Stimulated activated CD8-positive, alpha-beta memory T cell treated with anti-CD3 and anti-CD28 coated beads, Interleukin-4, amount 100 ng/mL, for 24 hours (primary cell): ENCODE measurements around the gene MOCS1.
"Not testable (repeated sequence)": the region's sequence is repeated elsewhere in the genome, so short reads cannot be mapped to it uniquely, and the experiment has no call there.

Experiments
- DNase-seq: peaks from one replicate; pipeline ENCODE4 v3.0.0-alpha.2; 2020; ENCODE audit warnings: low read depth

Gene MOCS1

DNA sequence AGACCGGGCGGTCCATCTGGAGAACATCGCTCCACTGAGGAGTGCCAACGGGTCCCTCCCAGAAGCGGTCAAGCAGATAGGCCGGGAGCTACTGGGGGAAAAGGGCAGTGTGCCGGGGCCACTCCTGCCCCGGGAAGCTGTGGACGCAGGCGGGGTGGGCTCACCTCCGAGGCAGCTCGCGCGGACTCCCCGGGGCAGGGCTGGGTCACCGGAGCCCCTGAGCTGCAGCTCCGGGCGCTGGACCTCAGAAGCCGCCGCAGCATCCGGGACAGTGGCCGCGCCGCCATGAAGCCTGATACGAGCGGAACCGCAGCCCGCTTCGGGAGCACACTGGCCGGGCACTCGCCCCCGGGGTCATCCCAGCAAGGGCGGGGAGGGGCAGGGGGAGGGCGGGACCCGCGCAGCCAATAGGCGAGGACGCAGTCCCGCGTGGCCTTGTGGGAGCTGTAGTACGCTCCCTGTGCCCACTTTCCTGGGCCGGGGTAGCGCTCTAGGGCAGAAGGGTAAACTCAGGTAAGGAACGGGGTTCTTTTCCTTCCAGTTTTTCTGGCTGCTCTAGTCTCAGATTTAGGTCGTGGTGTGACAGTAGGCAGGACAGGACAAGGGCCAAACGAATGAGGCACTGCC, at the start of gene MOCS1:
Gene MOCS1 (minus strand): TSS at position 332 of the 627 bp plus-strand sequence. CDS start 45 bp downstream, at position 287.
- DNase-seq = peak; percentile 37

DNA sequence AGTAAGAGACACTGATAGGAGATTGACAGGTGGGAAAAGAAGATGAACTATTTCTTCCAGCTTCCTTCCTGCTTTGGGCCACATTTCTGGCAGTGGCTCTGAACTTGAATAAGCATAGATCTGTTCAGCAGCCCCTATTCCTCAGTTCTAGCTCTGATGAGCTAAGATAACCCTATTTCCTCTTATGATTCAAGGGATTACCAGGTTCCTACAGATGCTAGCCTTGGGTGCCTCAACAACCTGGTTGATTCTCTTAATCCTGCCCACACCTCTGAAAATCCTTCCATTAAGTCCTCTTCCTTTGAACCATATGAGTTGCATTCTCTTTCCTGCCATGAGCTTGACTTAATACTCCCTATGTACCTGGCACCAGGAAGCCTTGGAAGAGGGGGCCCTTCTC, 49.8 kb upstream of the MOCS1 start:
- DNase-seq = no peak

DNA sequence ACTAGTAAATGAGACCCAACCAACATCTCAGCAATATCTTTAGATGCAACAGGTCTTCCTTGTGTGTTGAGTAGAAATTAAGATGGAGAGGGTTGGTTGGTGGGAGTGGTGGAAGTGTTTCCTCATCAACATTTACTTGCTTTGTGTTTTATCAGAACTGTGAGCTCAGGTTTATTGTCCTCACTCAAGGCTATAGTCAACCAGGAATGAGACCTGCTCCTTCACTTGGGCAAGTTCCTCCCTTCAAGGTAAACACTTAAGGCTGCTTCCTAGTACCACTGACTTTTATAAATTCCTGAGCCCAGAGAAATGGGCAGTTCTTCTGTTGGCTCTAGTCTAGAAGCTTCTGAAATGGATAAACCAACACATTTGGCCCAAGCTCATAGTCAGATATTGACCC, 48.9 kb upstream of the MOCS1 start:
- no peak for DNase-seq

DNA sequence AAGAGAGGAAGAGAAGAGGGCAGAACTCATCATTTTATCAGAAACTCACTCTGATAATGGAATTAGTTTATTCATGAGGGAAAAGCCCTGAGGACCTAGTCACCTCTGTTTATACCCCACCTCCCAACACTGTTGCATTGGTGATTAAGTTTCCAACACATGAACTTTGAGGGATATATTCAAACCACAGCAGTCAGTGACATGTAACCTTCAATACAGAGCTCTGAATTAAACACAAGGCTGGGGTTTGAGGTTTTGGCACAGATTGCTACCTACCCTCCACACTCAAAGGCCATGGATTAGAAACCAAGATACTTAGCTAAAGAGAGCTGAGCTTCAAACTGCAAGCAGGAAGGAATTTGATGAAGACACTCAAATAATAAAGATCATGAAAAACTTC, 48.5 kb upstream of the MOCS1 start:
- DNase-seq = no peak

DNA sequence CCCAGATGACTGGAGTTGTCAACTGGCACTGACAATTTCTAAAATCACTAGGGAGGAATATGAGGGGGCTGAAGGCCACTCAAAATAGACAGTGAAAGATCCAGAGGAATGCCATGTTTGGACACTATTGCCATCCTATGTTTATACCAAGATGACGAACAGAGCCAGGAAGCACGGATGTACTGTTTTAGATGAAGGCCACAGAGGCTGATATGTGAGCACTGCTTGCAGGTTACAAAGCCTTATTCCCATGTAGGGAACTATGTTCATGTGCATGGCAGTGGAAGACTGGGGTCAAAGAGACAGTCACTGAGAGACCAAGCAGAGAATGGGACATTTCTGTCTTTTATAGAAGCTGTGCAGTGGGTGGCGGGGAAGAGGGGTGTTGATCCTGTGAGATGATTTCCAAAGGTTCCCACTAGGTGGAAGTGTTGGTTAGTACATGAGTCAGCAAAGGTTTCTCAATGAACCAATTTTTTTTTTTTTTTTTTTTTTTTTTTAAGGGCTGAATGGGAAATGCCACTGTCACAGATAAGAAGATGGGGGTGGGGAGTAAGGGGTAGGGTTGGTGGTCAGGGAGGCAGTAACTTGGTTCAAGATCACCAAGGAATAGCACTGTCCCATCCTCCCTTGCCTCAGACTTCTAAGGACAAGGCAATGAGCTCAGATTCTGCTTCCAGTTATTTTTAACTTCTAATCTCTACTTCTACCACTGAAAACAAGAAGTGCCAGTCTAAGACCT, 46.7 kb upstream of the MOCS1 start:
- DNase-seq = no peak

DNA sequence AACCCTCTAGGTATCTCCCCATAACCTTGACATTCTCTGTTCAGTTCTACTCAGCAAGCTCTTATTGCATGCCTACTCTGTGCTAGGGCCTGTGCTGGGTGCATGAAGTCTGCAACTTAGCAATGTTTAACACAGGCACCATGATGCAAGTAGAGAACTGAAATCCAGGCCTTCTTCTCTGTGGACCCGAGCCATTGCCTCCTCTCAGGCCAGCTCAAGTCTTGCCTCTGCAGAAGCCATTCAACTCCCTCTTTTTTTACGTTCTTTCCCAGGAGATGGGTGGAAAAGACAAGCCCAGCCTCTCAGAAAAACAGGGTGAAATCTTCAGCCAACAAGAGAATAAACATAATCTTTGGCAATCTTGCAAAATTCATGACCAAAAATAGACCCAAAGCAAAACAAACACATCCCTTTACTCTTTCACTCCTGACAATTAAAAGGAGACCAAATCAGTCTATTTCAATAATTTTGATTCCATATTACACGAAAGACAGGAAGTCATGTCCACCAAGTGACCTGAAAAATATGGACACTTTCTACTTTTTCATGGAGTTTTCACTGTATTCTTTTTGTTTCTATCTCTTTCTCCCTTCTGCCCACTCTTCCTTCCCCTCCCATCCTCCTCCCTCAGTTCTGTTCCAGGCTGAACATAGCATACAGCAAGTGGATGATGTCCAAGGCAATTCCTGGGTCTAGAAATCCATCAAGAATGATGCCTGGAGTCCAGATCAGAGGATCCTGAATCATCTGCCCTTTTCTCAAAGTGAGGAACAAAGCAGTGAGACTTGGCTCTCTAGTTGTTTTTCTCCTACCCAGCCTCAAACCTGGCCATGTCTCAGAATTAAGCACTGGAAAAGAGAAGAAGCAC, 45.4 kb upstream of the MOCS1 start:
- no peak for DNase-seq

DNA sequence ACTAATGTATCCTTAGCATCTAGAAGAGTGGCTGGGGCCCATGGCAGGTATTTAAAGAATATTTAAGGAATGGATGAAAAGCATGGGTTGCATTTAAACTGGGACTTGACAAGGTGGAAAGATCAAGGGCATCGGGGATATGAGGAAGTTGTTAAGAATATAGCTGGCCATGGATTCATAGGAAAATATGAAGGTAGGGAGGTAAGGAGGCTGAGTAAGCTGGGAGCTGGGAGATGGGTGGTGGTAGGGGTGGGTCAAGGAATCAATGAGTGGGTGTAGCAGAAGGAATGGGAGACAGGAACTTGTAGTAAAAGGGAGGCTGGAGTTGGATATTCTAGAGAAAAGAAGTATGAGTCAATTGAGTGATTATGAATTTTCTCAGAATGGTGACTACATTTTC, 44.0 kb upstream of the MOCS1 start:
- no peak for DNase-seq

DNA sequence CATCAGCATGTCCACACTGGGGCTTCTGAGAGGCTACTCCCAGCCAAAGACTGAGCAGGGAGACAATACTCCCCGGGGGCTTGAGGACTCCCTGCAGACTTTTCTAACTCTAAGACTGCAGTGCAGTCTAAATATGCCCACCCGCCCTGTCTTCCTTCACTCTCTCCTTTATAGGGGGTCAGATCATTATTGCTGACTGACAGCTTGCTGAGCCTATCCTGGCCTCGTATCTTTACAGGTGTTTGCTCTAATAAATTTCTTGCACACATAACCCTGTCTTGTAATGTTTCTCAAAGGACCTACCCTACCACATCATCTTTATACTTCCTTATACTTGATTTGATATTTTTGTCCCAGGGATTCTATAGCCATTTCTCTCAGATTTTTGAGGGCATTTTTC, 39.4 kb upstream of the MOCS1 start:
- DNase-seq = no peak

DNA sequence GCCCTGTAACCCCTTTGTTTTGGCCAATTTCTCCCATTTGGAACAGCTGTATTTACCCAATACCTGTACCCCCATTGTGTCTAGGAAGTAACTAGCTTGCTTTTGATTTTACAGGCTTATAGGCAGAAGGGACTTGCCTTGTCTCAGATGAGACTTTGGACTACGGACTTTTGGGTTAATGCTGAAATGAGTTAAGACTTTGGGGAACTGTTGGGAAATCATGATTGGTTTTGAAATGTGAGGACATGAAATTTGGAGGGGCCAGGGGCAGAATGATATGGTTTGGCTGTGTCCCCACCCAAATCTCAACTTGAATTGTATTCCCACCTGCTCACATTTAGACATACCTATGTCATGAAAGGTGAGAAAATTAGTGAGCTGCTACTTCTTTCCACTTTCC, 38.5 kb upstream of the MOCS1 start:
- not testable (repeated sequence) for DNase-seq

DNA sequence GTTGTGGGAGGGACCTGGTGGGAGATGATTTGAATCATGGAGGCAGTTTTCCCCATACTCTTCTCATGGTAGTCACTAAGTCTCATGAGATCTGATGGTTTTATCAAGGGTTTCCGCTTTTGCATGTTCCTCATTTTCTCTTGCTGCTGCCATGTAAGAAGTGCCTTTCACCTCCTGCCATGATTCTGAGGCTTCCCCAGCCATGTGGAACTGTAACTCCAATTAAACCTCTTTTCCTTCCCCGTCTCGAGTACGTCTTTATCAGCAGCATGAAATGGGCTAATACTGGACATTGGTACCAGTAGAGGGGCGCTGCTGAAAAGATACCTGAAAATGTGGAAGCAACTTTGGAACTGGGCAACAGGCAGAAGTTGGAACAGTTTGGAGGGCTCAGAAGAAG, 36.9 kb upstream of the MOCS1 start:
- DNase-seq = not testable (repeated sequence)

DNA sequence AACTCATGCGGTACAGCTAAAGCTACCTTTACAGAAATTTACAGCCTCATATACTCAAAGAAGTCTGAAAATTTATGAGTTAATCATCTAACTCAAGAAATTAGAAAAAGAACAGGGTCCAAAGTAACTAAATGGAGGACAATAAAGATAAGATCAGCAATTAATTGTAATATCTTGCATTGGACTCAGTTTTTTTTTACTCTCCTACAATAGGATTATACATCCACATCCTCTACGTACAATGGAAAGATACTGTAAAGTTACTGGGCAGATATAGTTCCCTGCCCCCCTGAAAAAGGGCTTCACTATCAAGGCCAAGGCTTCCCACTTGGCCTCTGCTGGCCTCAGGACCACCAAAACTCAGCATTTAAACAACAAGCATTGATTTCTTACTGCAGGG, 31.5 kb upstream of the MOCS1 start:
- no peak for DNase-seq

DNA sequence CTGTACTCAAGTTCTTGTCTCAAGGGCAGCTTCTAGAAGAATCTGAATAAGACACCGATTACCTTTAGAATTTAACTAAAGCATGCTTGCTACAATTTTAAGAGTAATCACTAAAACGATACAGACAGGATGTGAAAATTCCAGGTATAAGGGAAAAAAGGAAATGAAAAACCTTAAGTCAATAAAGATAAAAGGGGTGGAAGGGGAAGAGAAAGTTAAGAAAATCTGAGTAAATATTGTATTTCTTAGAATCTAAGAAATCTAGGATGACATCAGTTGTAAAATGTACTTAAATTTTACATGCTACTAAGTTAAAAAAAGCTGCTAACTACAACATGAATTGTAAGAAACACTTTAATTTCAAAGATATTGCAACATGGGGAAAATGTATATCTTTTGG, 30.3 kb upstream of the MOCS1 start:
- DNase-seq = no peak

DNA sequence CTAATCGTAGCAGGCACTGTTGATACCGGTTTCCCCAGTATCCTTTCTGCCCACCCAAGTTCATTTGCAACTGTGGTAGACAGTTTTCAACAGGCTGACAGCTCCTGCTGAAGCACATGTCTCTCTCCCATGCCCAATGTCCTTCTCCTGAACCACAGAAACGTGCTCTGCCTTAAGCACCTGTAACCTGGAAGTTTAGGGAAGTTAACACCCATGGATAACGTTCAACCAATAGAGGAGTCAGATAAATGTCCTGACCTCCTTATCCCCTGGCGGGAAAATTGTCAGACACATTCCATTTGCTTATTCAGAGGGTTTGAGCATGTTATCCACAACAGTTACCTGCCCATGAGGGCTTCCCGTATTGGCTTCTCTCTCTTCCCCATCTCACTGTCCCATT, 29.8 kb upstream of the MOCS1 start:
- no peak for DNase-seq

DNA sequence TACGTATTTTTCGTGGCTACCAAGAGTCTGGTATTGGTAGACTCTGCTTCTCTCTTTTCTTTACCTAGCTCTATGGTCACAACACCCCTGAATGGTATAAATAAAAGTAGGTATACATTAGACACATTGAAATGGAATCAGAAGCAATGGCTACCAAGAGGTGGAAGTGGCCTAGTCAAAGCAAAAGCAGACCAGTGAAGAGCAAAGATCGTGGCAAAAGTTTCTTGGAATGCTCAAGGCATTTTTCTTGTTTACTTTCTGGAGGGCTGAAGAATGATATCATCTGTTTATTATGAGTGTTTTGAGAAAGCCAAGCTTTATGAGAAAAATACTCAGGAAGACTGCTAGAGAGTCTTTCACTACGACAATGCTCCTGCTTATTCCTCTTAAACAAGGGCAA, 28.6 kb upstream of the MOCS1 start:
- DNase-seq = no peak

DNA sequence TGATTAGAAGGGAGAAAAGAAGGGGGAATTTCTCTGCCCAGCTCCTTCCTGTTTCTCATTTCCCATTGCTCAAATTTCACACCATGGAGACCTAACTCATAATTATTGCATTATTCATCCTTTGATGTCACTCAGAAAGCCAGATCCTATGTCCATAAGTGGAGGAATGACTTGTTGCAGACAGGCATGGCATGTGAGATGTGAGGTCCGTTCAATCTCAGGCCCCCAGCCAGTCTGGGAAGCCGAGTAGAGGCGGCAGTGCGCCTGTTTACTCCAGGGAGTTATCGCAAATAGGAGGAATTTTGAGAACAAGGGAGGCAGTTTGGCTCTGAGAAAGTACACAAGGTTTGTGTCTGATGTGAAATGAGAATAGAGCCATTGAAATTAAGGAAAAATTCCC, 26.9 kb upstream of the MOCS1 start:
- no peak for DNase-seq

DNA sequence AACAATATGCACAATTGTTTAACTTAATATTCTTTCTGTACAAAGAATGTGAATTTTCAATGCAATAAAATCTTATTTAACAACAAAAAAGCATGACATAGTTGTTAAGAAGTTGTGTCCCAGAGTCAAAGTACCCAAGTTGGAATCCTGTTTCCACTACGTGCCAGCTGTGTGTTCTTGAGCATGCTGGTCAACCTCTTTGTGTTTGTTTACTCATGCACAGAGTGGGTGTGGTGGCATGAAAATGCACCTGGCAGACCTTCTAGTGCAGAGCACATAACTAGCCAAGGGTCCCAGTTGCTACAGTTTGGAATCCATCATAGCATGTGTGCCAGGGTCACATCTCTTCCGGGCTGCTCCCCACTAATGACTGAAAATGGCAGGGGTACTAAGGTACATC, 24.7 kb upstream of the MOCS1 start:
- no peak for DNase-seq

DNA sequence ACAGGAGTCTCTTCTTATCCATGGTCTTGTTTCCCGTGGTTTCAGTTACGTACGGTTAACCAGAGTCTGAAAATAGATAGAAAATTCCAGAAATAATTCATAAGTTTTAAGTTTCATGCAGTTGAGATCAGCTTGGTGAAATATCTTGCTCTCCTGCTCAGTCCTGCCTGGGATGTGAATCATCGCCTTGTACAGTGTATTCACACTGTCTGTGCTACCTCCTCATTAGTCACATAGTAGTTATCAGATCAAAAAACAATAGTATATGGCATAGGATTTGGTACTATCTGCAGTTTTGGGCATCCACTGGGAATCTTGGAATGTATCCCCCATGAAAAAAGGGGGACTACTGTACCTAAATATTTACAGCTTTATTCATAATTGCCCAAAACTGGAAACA, 22.7 kb upstream of the MOCS1 start:
- DNase-seq = no peak

DNA sequence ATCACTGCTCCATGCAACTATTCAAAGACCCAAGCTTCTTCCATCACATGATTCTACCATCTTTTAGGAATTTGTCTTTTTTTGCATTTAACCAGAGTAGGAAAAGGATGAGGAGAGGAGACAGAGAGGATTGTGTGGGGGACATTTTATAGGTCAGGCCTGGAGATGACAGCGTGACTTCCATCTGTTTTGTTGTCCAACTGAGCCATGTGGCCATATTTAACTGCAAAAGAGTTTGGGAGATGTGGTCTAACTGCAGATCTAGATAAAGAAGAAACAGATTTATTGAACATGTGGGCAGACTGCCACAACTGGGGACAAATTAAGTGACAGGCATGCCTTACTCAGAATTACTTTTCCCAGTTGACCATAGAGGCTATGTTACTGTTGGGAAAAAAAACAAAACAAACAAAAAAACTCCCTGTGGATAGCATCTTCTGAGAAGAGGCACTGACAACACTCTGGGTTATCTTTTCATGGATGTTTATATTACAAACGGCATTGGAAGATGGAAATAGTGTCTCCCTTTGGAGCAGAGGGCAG, 18.9 kb upstream of the MOCS1 start:
- DNase-seq = no peak

DNA sequence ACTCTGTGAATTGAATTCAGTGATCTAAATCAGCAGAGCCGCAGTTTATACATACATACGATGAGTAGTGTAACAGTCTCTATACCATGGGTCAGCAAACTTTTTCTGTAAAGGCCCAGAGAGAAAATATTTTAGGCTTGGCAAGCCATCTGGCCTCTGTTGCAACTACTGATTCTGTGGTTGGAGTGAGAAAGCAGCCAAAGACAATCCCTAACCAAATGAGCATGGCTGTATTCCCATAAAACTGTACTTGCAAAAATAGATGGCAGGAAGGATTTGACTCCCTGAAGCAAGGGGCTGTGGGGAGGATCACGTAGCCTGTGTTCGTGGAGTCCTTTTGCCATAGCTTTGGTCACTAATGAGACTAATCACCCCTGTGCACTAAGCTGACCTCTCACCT, 17.9 kb upstream of the MOCS1 start:
- DNase-seq = no peak

DNA sequence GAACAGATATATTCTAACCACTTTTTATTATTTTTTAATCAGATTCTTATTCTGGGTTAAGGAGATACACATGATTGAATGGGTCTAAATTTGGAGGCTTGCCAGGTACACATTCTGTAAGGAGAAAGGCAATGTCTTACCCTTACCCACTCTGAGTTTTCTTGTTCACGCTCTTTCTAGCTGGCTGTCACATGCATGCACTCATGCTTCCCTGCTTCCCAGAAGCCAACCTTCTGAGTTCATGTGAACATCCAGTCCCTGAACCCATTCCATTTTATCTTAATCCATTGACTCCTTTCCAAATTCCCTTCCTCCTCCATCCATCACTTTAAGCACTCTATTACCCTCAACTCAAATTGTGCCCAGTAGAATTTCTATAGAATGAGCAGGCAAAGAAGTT, 17.5 kb upstream of the MOCS1 start:
- no peak for DNase-seq

DNA sequence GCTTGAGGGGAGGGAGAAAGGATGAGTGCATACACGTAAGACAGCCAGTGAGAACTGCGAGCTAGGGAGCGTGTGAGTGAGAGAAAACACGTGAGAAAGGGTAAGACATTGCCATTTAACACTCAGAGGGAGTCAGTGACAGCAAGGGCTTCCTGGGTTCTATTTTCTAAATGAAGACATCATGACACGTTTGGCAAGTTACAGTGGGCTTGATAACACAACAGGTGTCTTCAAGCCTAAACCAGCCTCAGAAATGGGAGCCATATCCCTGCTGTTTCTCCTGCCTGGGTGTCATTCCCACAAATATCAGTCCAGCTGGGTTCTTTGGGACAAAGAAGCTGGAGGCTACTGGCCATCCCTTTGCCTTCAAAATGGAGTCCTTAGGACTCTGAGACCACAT, 16.9 kb upstream of the MOCS1 start:
- DNase-seq = no peak

DNA sequence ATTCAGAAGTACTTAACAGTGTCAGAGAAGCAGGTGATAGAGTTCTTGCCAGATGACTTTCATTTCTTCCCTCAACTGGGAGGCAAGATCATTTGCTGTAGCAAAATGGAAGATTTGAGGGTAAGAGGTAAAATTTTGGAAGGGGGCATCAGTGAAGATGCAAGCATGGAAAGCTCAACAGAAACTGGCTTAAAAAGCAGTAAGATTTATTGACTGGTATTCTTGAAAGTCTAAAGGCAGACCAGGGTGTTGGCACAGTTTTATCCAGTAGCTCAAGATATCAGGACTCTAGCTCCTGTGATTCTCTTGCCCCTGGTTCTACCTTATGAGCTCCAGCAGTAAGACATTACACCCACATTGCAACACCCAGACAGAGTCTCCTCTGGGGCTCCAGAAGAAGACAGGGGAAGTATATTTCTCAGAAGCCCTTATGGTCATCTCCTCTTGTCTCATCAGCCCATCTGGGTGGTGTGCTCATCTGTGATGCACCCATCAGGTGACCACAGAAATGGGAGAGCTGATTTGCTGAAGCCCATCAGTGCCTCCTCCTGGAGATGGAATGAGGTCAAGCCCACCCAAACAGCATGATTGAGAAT, 16.0 kb upstream of the MOCS1 start:
- DNase-seq = no peak
